Mucosa of stomach (tissue), 1 donor: ENCODE data around the gene KDELR1.
A peak's percentile ranks its signal among the peaks of the same experiment; 100 is the strongest.
"Not testable (repeated sequence)": the region's sequence is repeated elsewhere in the genome, so short reads cannot be mapped to it uniquely, and the experiment has no call there.

ENCODE experiments used
- H3K27me3 ChIP-seq: one replicate; pipeline ENCODE4 v1.7.0; 2013; ENCODE audit warnings: mild to moderate bottlenecking, low read length; ENCODE audit not compliant: control insufficient read depth, insufficient read depth
- H3K36me3 ChIP-seq: one replicate; pipeline ENCODE4 v1.7.0; 2013; ENCODE audit warnings: low read length; ENCODE audit not compliant: control insufficient read depth, insufficient read depth
- H3K4me1 ChIP-seq: one replicate; pipeline ENCODE4 v1.7.0; 2013; ENCODE audit warnings: mild to moderate bottlenecking, low read length; ENCODE audit not compliant: control insufficient read depth, insufficient read depth
- H3K4me3 ChIP-seq: one replicate; pipeline ENCODE4 v1.7.0; 2013; ENCODE audit warnings: low read length
- H3K9ac ChIP-seq: one replicate; pipeline ENCODE4 v1.7.0; 2013; ENCODE audit warnings: mild to moderate bottlenecking, low read length, moderate library complexity
- H3K9me3 ChIP-seq: one replicate; pipeline ENCODE4 v1.7.0; 2013; ENCODE audit warnings: mild to moderate bottlenecking, low read length, moderate library complexity; ENCODE audit not compliant: control insufficient read depth
- donor health status: Pancreatic carcinoma.

Gene KDELR1

DNA sequence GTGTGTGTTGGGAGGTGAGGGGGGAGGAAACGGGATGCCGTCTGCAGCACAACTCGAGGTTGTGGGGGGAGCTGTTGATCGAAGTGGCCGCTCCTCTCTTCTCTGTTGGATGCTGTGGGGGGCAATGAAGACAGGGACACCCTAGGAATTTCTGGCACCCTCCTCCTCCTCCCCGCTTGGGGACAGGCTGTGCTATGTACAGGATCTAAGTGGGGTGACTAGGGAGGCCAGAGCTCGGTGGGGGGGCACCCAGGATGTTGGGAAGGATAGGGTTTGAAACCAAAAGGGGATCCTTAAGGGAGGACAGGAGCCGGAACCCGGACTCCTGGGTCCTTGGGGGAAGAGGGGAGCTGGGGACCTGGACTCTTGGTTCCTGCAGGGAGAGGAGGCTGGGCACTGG is 4.1 kb upstream of the KDELR1 start:
- Histone ChIP-seq H3K9ac (no peak overlapping the region), H3K4me3 (no peak overlapping the region), H3K9me3 (no peaks in the 10 kb centered on the region), H3K36me3 (no peaks in the 10 kb centered on the region), H3K27me3 (peaks cover 66% of the 10 kb centered on the region), H3K4me1 (peaks cover 24% of the 10 kb centered on the region)

GRCh38 chr19:48395170-48395455 is 3.8 kb upstream of the KDELR1 start:
- Histone ChIP-seq H3K4me3 (no peak overlapping the region), H3K9ac (no peak overlapping the region), H3K27me3 (peaks cover 66% of the 10 kb centered on the region), H3K36me3 (no peaks in the 10 kb centered on the region), H3K4me1 (peaks cover 24% of the 10 kb centered on the region), H3K9me3 (no peaks in the 10 kb centered on the region)

- Histone ChIP-seq H3K4me1 (peaks cover 19% of the 10 kb centered on the region), H3K9ac (no peak overlapping the region), H3K36me3 (no peaks in the 10 kb centered on the region), H3K4me3 (no peak overlapping the region), H3K9me3 (no peaks in the 10 kb centered on the region), H3K27me3 (peaks cover 66% of the 10 kb centered on the region)
Observed at GRCh38 chr19:48394331-48395169, 3.2 kb upstream of the KDELR1 start.

DNA sequence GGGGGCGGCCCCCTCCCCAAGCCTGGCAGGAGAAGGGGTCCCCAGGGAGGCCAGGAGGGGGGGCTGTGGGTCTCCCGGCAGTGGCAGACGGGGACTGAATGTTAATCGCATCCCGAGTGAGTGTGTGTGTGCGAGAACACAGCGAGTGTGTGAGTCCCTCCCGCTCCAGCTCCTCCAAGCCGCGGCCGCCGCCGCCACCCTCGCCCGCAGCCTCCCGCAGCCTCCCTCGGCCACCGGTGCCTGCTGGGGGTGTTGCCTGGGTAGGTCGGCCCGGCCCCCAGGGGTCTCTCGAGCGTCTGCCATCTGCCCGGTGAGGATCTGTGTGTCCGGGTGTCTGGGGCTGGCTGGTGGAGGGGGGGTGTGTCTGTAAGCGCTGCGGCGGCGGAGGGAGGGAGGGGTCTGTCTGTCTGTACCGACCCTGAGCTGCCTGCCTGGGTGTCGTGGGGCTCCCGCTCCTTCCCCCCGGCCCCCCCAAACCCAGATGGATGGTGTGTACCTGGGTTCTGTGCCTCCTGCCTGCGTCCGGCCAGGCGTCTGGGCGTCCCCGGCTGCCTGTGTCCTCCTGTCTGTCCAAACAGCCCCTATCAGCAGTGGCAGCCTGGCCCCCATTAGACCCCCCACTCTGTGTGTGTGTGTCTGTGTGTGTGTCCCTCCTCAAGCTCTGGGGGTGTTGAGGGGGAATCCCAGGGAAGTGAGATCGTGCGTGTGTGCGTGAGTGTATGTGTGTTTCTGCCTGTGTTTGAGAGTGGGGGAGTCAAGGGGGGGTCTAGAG is 2.4 kb upstream of the KDELR1 start, which contains the start of gene GRIN2D:
Gene GRIN2D (plus strand): TSS at position 110 of the 772 bp plus-strand sequence. CDS start 4,725 bp downstream, outside the sequence.
- peaks cover 12% of the 10 kb centered on the region for H3K4me1 ChIP-seq
- H3K36me3 ChIP-seq, result no peaks in the 10 kb centered on the region
- H3K27me3 ChIP-seq, result peaks cover 66% of the 10 kb centered on the region
- no peaks in the 10 kb centered on the region for H3K9me3 ChIP-seq
- H3K9ac ChIP-seq, result no peak within 1 kb of the TSS
- no peak within 1 kb of the TSS for H3K4me3 ChIP-seq

DNA sequence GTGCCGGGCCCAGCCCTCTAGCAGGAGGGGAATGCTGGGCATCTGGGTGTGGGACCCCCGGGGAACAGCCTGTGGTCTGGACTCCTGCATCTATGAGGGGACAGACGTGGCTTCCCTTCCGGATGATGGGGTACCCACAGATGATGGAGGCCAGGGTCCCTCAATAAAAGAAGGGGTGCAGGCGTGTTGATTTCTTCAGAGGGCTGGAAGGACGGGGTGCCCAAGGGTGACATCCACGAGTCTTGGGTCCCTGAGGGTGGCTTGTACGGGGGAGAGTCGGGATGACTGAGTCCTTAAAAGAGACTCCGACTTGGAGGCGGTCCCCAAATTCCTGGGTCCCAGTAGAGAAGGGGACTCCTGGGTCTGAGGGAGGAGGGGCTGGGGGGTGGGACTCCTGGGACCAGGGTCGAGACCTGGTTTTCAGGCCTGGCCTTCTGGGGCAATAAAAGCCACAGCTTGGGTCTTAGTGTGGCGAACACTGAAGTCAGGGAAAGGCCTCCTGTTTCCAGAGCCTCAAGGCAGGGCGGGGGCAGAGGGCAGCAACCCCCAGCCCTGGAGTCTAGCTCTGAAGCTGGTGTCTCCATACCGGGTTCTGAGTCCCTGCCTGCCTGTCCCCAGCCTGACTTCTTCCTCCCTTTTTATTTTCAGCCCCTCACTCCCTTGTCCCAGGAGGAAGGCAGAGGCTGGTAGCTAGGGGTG is 1.7 kb upstream of the KDELR1 start:
- no peaks in the 10 kb centered on the region for H3K36me3 ChIP-seq
- H3K4me1 ChIP-seq, result peaks cover 11% of the 10 kb centered on the region
- H3K4me3 ChIP-seq, result no peak overlapping the region
- no peak overlapping the region for H3K9ac ChIP-seq
- no peaks in the 10 kb centered on the region for H3K9me3 ChIP-seq
- peaks cover 64% of the 10 kb centered on the region for H3K27me3 ChIP-seq

- H3K4me3 ChIP-seq, H3K9ac ChIP-seq, H3K36me3 ChIP-seq, H3K9me3 ChIP-seq, H3K4me1 ChIP-seq: not testable (repeated sequence)
- peaks cover 53% of the 10 kb centered on the region for H3K27me3 ChIP-seq
Observed at GRCh38 chr19:48392006-48392344, 624 bp upstream of the KDELR1 start.

DNA sequence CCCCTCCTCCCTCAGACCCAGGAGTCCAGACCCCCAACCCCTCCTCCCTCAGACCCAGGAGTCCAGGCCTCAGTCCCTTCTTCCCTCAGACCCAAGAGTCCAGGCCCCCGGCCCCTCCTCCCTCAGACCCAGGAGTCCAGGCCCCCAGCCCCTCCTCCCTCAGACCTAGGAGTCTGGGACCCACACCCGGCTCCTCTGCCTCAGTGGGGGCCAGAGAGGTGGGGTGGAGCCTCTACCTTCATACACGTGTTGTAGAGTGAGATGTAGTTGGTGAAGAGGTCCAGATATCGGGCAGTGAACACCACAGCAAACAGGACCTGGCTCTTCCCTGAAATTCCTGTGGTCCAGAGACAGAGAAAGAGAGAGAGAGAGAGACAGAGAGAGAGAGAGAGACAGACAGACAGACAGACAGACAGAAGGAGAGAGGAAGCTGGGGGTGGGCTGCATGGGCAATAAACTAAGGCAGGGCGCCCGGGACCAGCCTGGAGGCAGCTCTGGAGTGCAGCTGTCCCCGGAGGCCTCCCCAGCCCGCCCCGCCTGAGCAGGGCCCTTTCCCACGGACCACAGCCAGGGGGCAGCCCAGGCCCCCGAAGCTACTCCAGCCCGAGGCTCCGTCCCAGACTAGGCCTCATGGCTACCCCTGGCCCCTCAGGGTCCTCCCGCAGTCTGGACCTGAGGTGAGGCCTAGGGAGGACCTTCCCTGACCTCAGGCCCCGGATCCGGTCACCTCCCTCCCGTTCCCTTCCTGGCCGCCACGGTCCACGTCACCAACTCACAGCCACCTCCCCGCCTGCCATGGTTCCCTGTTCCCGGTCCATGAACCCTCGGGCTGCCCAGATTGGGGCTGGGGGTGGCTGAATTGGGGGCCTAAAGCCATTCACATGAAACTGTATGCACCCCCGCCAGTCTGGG is 907 bp downstream of the KDELR1 start:
- Histone ChIP-seq H3K4me3 (peak overlapping the region; percentile 100), H3K9me3 (no peaks in the 10 kb centered on the region), H3K9ac (peak overlapping the region; percentile 100), H3K27me3 (peaks cover 38% of the 10 kb centered on the region), H3K36me3 (peaks cover 3% of the 10 kb centered on the region), H3K4me1 (peaks cover 7% of the 10 kb centered on the region)

GRCh38 chr19:48386981-48387380 is 4.4 kb downstream of the KDELR1 start:
- H3K9me3 ChIP-seq, result no peaks in the 10 kb centered on the region
- no peaks in the 10 kb centered on the region for H3K4me1 ChIP-seq
- no peak overlapping the region for H3K9ac ChIP-seq
- H3K4me3 ChIP-seq, result no peak overlapping the region
- H3K36me3 ChIP-seq, result peaks cover 8% of the 10 kb centered on the region
- H3K27me3 ChIP-seq, result peaks cover 5% of the 10 kb centered on the region

DNA sequence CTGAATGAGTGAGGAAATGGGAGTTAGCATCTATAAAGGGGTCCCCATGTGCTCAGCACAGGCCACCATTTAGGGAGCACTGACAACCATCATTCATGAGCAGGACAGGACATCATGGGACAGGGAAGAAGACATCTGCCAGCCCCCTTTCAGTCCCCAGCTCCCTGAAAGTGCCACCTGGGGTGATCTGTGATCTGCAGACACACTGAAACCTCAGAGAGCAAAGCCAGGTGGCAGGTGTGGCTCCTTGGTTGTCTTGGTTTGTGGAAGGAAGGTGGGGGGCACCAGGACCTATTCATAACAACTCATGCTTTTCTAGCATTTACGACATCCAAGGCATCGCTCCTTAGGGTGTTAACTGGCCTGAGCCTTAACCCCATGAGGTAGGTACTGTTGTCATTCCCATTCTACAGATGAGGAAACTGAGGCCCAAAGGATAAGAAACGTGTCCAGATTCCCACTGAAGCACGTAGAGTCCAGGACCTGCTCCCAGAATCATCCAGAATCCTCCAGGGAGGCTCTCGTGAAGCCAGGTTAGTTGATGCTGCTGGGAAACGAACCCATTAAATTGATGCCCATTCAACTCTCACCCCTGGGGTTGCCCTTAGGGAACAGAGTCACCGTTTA is 5.8 kb downstream of the KDELR1 start:
- Histone ChIP-seq H3K27me3 (no peaks in the 10 kb centered on the region), H3K4me1 (no peaks in the 10 kb centered on the region), H3K9ac (no peak overlapping the region), H3K9me3 (no peaks in the 10 kb centered on the region), H3K4me3 (no peak overlapping the region), H3K36me3 (peaks cover 8% of the 10 kb centered on the region)

DNA sequence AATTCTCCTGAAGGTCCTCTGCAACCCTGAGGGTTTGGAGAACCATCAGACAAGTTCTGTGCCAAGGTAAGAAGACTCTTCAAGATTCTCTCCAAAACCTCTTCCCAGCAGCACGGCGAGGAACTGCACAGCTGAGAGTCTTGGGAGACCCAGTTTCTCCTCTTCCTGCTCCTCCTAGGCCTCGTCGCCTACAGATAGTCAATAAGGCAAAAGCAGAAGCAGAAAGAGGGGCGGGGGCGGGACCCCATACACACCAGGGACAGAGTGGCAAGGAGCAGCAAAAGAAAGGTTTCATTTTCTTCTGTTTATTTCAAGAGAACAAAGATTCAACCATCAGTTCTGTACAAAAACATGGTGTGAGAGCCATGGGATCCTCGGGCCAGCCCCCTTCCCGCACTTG is 9.1 kb downstream of the KDELR1 start:
- Histone ChIP-seq H3K4me3 (no peak overlapping the region), H3K9me3 (no peaks in the 10 kb centered on the region), H3K4me1 (no peaks in the 10 kb centered on the region), H3K9ac (no peak overlapping the region), H3K36me3 (peaks cover 8% of the 10 kb centered on the region), H3K27me3 (no peaks in the 10 kb centered on the region)
